Adipose tissue (tissue), 3 donors: ENCODE measurements around the gene PARD3. TPM values are rescaled to one million over a fixed set of nuclear protein-coding genes. Genes with fewer than 3 reads are reported as not detected.
"Not testable (repeated sequence)": the region's sequence is repeated elsewhere in the genome, so short reads cannot be mapped to it uniquely, and the experiment has no call there.

Experiments used
- H3K27ac ChIP-seq: one replicate; pipeline ENCODE4 v1.5.1; 2013; ENCODE audit warnings: low read depth, low read length
- WGBS, 3 donors: extraction: QIAGEN DNeasy Blood & Tissue Kit; methylation state at CpG; one replicate each; pipeline ENCODE4 v1.1.7; 2013; 5-methylcytosine and 5-hydroxymethylcytosine counted together
- polyA plus RNA-seq, 3 donors: library from polyadenylated mRNA; stranded (reverse); fragments of 200-250 nt; gene quantifications; one replicate each; pipeline ENCODE4 v1.2.3, GENCODE V29; 2013
- donor health status: healthy with polysubstance abuse.
- donor health status: Bipolar disorder and iron deficiency.
- donor health status: healthy.

Gene PARD3
- polyA plus RNA-seq, 3 donors, result 11.2 to 20.6 (median 17.2) TPM

DNA sequence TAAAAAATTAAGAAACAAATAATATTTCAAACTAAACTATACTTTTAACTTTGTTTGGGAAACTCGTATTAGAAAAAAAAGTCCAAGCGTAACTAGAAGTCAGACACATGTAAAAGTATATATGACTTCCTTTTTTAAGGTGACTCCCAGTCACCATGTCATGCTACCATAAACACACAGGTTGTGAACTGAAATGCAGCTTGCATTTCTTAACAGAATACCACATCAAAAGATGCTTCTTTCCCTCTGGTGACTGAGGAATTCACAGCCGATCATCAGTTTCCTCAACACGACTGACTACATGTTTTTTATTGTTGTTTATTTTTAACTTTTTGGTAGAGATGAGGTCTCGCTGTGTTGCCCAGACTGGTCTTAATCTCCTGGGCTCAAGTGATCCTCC lies 445.0 kb downstream of the PARD3 start:
- H3K27ac ChIP-seq, result no peak overlapping the region
- 85 to 90% (median 86%) methylated on average over 5 of the region's 5 CpGs for WGBS, 3 donors

DNA sequence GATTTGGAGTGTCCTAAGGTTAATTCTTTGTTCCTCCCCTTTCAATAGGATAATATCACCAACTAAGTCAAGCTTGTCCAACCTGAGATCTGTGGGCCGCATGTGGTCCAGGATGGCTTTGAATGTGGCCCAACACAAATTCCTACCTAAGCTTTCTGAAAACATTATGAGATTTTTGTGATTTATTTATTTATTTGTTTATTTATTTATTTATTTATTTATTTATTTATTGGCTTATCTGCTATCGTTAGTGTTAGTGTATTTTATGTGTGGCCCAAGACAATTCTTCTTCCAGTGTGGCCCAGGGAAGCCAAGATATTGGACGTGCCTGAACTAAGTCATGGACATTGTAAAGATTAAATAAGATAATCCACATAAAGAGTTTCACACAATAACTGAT lies 446.0 kb downstream of the PARD3 start:
- 94 to 97% (median 97%) methylated on average over 3 of the region's 3 CpGs for WGBS, 3 donors
- H3K27ac ChIP-seq, result no peak overlapping the region

GRCh38 chr10:34364253-34365037 lies 450.7 kb downstream of the PARD3 start:
- WGBS, 3 donors, result 84 to 86% (median 84%) methylated on average over 5 of the region's 5 CpGs

DNA sequence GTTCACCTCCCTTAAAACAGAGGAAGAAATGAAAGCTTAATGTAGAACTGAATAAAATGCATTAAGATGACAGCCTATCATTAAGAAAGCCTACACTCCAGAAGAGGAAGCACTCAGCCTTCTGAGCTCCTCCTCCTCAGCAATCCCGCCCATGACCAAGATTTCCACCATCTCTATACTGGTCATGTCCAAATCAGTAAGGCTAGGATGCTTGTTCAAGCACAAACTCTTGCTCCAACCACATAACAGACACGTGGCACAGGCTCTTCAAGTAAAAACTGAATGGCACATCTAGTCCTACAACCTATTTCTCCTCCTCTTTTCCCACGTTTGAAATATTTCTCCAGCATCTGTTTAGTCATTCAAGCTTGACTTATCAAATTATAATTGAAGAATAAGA lies 454.1 kb downstream of the PARD3 start:
- WGBS, 3 donors, result 82 to 89% (median 89%) methylated on average over 3 of the region's 3 CpGs
- H3K27ac ChIP-seq, result no peak overlapping the region

More at GRCh38 chr10:34364253-34365037, 450.7 kb downstream of the PARD3 start:
- H3K27ac ChIP-seq, result no peak overlapping the region

DNA sequence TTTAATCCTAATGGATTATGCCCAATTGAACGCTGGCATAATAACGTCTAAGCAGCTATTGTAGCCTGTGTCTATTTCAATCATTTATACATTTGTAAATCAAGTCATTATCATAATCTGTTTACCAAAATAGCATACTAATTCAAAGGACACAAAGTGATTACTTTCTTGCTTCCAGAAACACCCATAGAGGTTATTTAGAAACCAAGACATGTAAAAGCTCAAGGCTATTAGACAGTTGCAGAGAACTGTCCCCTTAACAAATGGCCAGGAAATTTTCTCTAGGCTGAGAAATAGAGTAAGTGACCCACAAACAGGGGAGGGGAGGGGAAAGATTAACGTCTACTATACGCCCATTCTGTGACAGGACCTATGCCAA lies 455.7 kb downstream of the PARD3 start:
- WGBS, 3 donors, result 83 to 94% (median 93%) methylated on average over 4 of the region's 4 CpGs
- H3K27ac ChIP-seq, result no peak overlapping the region

- H3K27ac ChIP-seq, result no peak overlapping the region
- WGBS, 3 donors, result 85 to 94% (median 89%) methylated on average over 2 of the region's 2 CpGs
Observed at GRCh38 chr10:34358729-34359434, 456.2 kb downstream of the PARD3 start.

- H3K27ac ChIP-seq, result no peak overlapping the region
Observed at GRCh38 chr10:34356463-34356862, 458.6 kb downstream of the PARD3 start.

- not testable (repeated sequence) for H3K27ac ChIP-seq
- 94 to 97% (median 97%) methylated on average over 4 of the region's 4 CpGs for WGBS, 3 donors
Observed at GRCh38 chr10:34353530-34353929, 461.6 kb downstream of the PARD3 start.

- 96 to 98% (median 98%) methylated on average over 34 to 41 of the region's 45 CpGs for WGBS, 3 donors
- H3K27ac ChIP-seq, result not testable (repeated sequence)
Observed at GRCh38 chr10:34352599-34353204, 462.4 kb downstream of the PARD3 start.

GRCh38 chr10:34351161-34351560 lies 463.9 kb downstream of the PARD3 start:
- H3K27ac ChIP-seq, result no peak overlapping the region
- WGBS, 3 donors, result 87 to 94% (median 88%) methylated on average over 3 of the region's 3 CpGs

GRCh38 chr10:34348917-34349485 lies 466.1 kb downstream of the PARD3 start:
- 94 to 97% (median 96%) methylated on average over 7 of the region's 7 CpGs for WGBS, 3 donors

GRCh38 chr10:34348021-34348420 lies 467.1 kb downstream of the PARD3 start:
- H3K27ac ChIP-seq, result no peak overlapping the region
- WGBS, 3 donors, result 91 to 96% (median 92%) methylated on average over 6 of the region's 6 CpGs

More at GRCh38 chr10:34348917-34349485, 466.1 kb downstream of the PARD3 start:
- no peak overlapping the region for H3K27ac ChIP-seq

GRCh38 chr10:34347131-34347530 lies 468.0 kb downstream of the PARD3 start:
- H3K27ac ChIP-seq, result no peak overlapping the region
- WGBS, 3 donors, result 94 to 99% (median 96%) methylated on average over 3 of the region's 3 CpGs

- WGBS, 3 donors, result 52 to 93% (median 93%) methylated on average over 1 of the region's 1 CpG
- H3K27ac ChIP-seq, result no peak overlapping the region
Observed at GRCh38 chr10:34346516-34347100, 468.5 kb downstream of the PARD3 start.

GRCh38 chr10:34345383-34345782 lies 469.7 kb downstream of the PARD3 start:
- H3K27ac ChIP-seq, result no peak overlapping the region
- WGBS, 3 donors, result 67 to 82% (median 82%) methylated on average over 5 of the region's 5 CpGs

DNA sequence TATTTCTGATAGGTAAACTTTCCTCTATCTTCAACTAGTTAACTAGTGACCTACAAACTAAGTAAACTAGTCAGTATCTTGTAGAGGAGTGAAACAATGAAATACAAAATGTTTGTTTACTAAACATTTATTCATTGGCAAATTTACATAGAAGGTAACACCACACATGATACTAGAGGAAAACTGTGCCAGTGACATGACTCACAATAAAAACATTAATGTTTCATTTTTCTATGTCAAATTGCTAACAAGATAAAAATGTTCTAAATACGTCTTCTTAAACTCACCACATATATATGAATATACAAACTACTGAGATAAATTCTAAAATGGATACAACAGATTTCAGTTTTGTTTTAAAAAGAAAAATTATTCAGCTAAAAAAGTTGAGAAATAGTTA lies 471.3 kb downstream of the PARD3 start:
- WGBS, 3 donors, result 60 to 74% (median 62%) methylated on average over 1 of the region's 1 CpG

GRCh38 chr10:34341473-34341872 lies 473.6 kb downstream of the PARD3 start:
- 66 to 86% (median 74%) methylated on average over 4 of the region's 4 CpGs for WGBS, 3 donors
- no peak overlapping the region for H3K27ac ChIP-seq

More for the DNA sequence above, 471.3 kb downstream of the PARD3 start:
- H3K27ac ChIP-seq, result no peak overlapping the region

DNA sequence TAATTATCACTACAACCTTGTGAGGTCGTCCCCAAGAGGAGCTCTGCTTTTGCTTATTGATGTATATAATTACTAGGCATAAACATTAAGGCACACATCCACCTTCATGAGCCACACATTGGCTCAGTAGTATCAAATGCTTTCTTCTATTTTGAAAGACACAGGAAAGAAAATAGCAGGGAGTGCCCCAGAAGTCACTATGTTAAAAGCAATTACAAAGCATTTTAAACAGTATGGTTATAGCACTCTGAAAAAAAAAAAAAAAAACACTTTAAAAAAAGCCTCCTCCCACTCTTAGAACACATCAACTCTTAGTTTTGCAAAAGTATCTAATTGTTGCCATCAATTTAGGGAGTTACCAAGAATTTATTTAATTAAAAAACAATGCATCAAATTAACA lies 474.2 kb downstream of the PARD3 start:
- H3K27ac ChIP-seq, result no peak overlapping the region
- WGBS, 3 donors, result 76 to 84% (median 79%) methylated on average over 1 of the region's 1 CpG
